HepG2 (cell line): ENCODE results near the gene PTHLH. TPM values are rescaled to one million over a fixed set of nuclear protein-coding genes. Genes with fewer than 3 reads are reported as not detected.

Experiments
- ATAC-seq: fragments of 200-7000 bp; cut with Tn5 transposase; 3 replicates; pipeline ENCODE4 v1.9.1; 2020; ENCODE audit warnings: mild to moderate bottlenecking, moderate library complexity
- BruUV-seq: library from RNA; stranded (reverse); fragments of 400-500 nt; replicated peaks from 2 replicates; lab custom pipeline; 2021; lab: Mats Ljungman, UMichigan
- CTCF ChIA-PET: fragments of 300-600 bp; formaldehyde crosslinking; extraction: SDS; loops from one replicate; lab custom pipeline; 2021; ENCODE audit warnings: low total read pairs, inconsistent platforms, low intra/inter-chr PET ratio; lab: Yijun Ruan, JAX
- POLR2A ChIA-PET: fragments of 350-600 bp; sonication (Branson Sonifier 250); formaldehyde crosslinking; loops from one replicate; lab custom pipeline; 2020; ENCODE audit warnings: antibody characterized with exemption, inconsistent platforms; lab: Yijun Ruan, JAX
- DNase-seq: peaks from one replicate; pipeline ENCODE4 v3.0.0-alpha.2; 2015; ENCODE audit warnings: low spot score
- FAIRE-seq: peaks from 3 replicates; lab custom pipeline; 2011; peaks lifted over from hg19 to GRCh38; lab: Jason Lieb, UNC
- H2AFZ ChIP-seq: one replicate; pipeline ENCODE4 v1.6.1; 2011; ENCODE audit warnings: low read length, inconsistent platforms
- H3K27ac ChIP-seq: fragments of 300-600 bp; 3 replicates; pipeline ENCODE4 v1.8.0; 2011; ENCODE audit warnings: mixed run types, mild to moderate bottlenecking, mixed read lengths, low read length, inconsistent platforms; ENCODE audit not compliant: insufficient read depth; ENCODE audit errors: extremely low read length
- H3K27me3 ChIP-seq, 2 experiments: fragments of 200-600 bp in 1 of 2; 2 replicates in 1 of 2; 3 replicates in 1 of 2; pipeline versions ENCODE4 v1.6.0 to v1.8.0; 2011; ENCODE audit warnings: low read length in 2 of 2, mild to moderate bottlenecking in 2 of 2, moderate library complexity in 2 of 2, inconsistent platforms in 1 of 2; ENCODE audit not compliant: insufficient read depth in 2 of 2, control insufficient read depth in 1 of 2
- H3K36me3 ChIP-seq, 2 experiments: fragments of 200-600 bp in 1 of 2; replicated peaks in 1 of 2; 2 replicates in 1 of 2; 3 replicates in 1 of 2; pipeline versions ENCODE4 v1.5.1 to v1.8.0; 2011; ENCODE audit warnings: low read length in 2 of 2, inconsistent platforms in 1 of 2; ENCODE audit not compliant: insufficient read depth in 2 of 2, control insufficient read depth in 1 of 2
- H3K4me1 ChIP-seq: 2 replicates; pipeline ENCODE4 v1.5.1; 2012; ENCODE audit warnings: low read length, inconsistent platforms; ENCODE audit not compliant: insufficient read depth
- H3K4me2 ChIP-seq: 2 replicates; pipeline ENCODE4 v1.6.0; 2011; ENCODE audit warnings: low read depth, low read length, inconsistent platforms
- H3K4me3 ChIP-seq, 3 experiments: fragments of 200-600 bp in 1 of 3; sonication (generic), shearing (Covaris generic) in 1 of 3; replicated peaks in 1 of 3; 2 replicates each; pipeline ENCODE4 v1.5.1; 2011 to 2016; ENCODE audit warnings: low read length in 3 of 3, inconsistent platforms in 2 of 3, low read depth in 2 of 3, mild to moderate bottlenecking in 2 of 3, control low read depth in 1 of 3, mixed read lengths in 1 of 3; ENCODE audit not compliant: insufficient read depth in 1 of 3
- H3K79me2 ChIP-seq: one replicate; pipeline ENCODE4 v1.6.1; 2011; ENCODE audit warnings: low read length, inconsistent platforms; ENCODE audit not compliant: insufficient read depth
- H3K9ac ChIP-seq: 2 replicates; pipeline ENCODE4 v1.6.0; 2011; ENCODE audit warnings: mild to moderate bottlenecking, low read depth, low read length, inconsistent platforms; ENCODE audit not compliant: insufficient read depth
- H3K9me3 ChIP-seq: 2 replicates; pipeline ENCODE4 v1.5.1; 2012; ENCODE audit warnings: mild to moderate bottlenecking, low read length
- H4K20me1 ChIP-seq: 2 replicates; pipeline ENCODE4 v1.6.0; 2011; ENCODE audit warnings: inconsistent platforms, mild to moderate bottlenecking, low read length, moderate library complexity; ENCODE audit not compliant: insufficient read depth
- CHD2 ChIP-seq: IDR thresholded peaks from 2 replicates; pipeline ENCODE4 v1.6.1; 2011; ENCODE audit warnings: low read depth, low read length, improper control_type of control experiment
- GATAD1 ChIP-seq: IDR thresholded peaks from 2 replicates; pipeline ENCODE4 v1.6.1; 2016; ENCODE audit warnings: missing genetic modification reagents, missing compliant biosample characterization
- GATAD2A ChIP-seq: IDR thresholded peaks from 2 replicates; pipeline ENCODE4 v1.6.1; 2016
- HMG20A ChIP-seq: IDR thresholded peaks from 2 replicates; pipeline ENCODE4 v1.6.1; 2016; ENCODE audit warnings: borderline replicate concordance
- KLF15 ChIP-seq: sonication (generic); formaldehyde crosslinking; IDR thresholded peaks from 2 replicates; pipeline ENCODE4 v1.8.1; 2023; ENCODE audit warnings: borderline replicate concordance, mild to moderate bottlenecking, inconsistent platforms, missing genetic modification reagents, mixed read lengths
- NR3C1 ChIP-seq: sonication (generic); formaldehyde crosslinking; IDR thresholded peaks from 2 replicates; pipeline ENCODE4 v1.4.0; 2020; ENCODE audit warnings: missing genetic modification reagents
- PRDM15 ChIP-seq: sonication (generic); formaldehyde crosslinking; IDR thresholded peaks from 2 replicates; pipeline ENCODE4 v1.4.0; 2020; ENCODE audit warnings: missing genetic modification reagents
- STAG1 ChIP-seq: sonication (generic); formaldehyde crosslinking; IDR thresholded peaks from 2 replicates; pipeline ENCODE4 v1.4.0; 2020; ENCODE audit warnings: missing genetic modification reagents
- ZNF263 ChIP-seq: sonication (generic); formaldehyde crosslinking; IDR thresholded peaks from 2 replicates; pipeline ENCODE4 v1.4.0; 2020; ENCODE audit warnings: missing genetic modification reagents
- ZNF296 ChIP-seq: sonication (generic); formaldehyde crosslinking; conservative IDR thresholded peaks from 2 replicates; pipeline ENCODE4 v1.5.0; 2020; ENCODE audit warnings: mild to moderate bottlenecking, missing genetic modification reagents
- ZNF382 ChIP-seq: sonication (generic); formaldehyde crosslinking; IDR thresholded peaks from 2 replicates; pipeline ENCODE4 v1.5.0; 2020; ENCODE audit warnings: missing genetic modification reagents, mild to moderate bottlenecking, borderline replicate concordance
- WGBS: methylation state at CpG from one replicate; pipeline ENCODE4 v1.1.6; 2017; ENCODE audit warnings: low lambda C conversion rate; 5-methylcytosine and 5-hydroxymethylcytosine counted together
- in situ Hi-C: cut with HindIII; loops from 2 replicates; pipeline ENCODE4 v1.10.0; 2017; ENCODE audit warnings: low pct_unique_long_range_greater_than_20kb; ENCODE audit not compliant: extremely low pct_ligation_motif_present
- intact Hi-C: fragments of 100-400 bp; cut with micrococcal nuclease; formaldehyde crosslinking; loops from one replicate; pipeline ENCODE4 v1.10.0; 2022; ENCODE audit not compliant: unreplicated experiment
- polyA plus RNA-seq, 8 experiments: library from polyadenylated mRNA; depleted of rRNA in 3 of 8; stranded (reverse) in 7 of 8; unstranded in 1 of 8; fragments of >200 nt; fragmentation: Illumina TruSeq in 4 of 8; extraction: Trizol in 4 of 8; gene quantifications; 2 replicates each; pipeline versions ENCODE4 v1.2.1 to v1.2.3, GENCODE V29; 2011 to 2016; ENCODE audit warnings: low read depth in 4 of 8, missing spikeins in 1 of 8, mixed read lengths in 1 of 8; ENCODE audit not compliant: insufficient read depth in 1 of 8
- total RNA-seq, 5 experiments: library from RNA; depleted of rRNA; stranded (reverse); fragments of >200 nt; fragmentation: Illumina TruSeq; extraction: Trizol; gene quantifications; 2 replicates each; pipeline ENCODE4 v1.2.3, GENCODE V29; 2016; ENCODE audit warnings: low read depth in 1 of 5

PTHLH gene
- total and polyA plus RNA-seq, 2 of the 13 experiments (the other 11 are each of a cell fraction or from before 2014, with no cell fraction given) = 0.22 TPM; not detected in 1

- Histone ChIP-seq H4K20me1 (no peaks in the 10 kb centered on the region), H3K4me1 (peaks cover 18% of the 10 kb centered on the region), H3K27ac (no peak overlapping the region), H3K36me3 (no peaks in the 10 kb centered on the region), H3K9me3 (no peaks in the 10 kb centered on the region), H3K79me2 (no peaks in the 10 kb centered on the region), H3K4me2 (no peak overlapping the region), H3K4me3 (no peak overlapping the region), H3K9ac (no peak overlapping the region), H3K27me3 (peaks cover 0 to 33% of the 10 kb centered on the region in 2 experiments; a peak in 4 of 5 replicates), H2AFZ (no peak overlapping the region)
- FAIRE-seq = no peak
- DNase-seq = no peak
- no peak for ATAC-seq
- BruUV-seq = no TSS peak
- no peak for TF ChIP-seq NR3C1 (CRISPR knock-in tag)
- no peak for TF ChIP-seq KLF15 (CRISPR knock-in tag)
- no peak for TF ChIP-seq STAG1 (CRISPR knock-in tag)
- TF ChIP-seq ZNF296 (CRISPR knock-in tag) = no peak
- TF ChIP-seq PRDM15 (CRISPR knock-in tag) = no peak
- TF ChIP-seq CHD2 = no peak
- no peak for TF ChIP-seq HMG20A (CRISPR knock-in tag)
- TF ChIP-seq ZNF263 (CRISPR knock-in tag) = no peak
- TF ChIP-seq GATAD2A = no peak
- TF ChIP-seq ZNF382 = no peak
- no peak for TF ChIP-seq GATAD1 (CRISPR knock-in tag)
- intact Hi-C loops (no loop called here), in situ Hi-C loops (no loop called here)
- POLR2A ChIA-PET = no interaction called here
- WGBS = 7% methylated on average over 2 of the region's 2 CpGs
- CTCF ChIA-PET = no interaction called here
These were observed 6.6 kb downstream of the PTHLH start for GRCh38 chr12:27965966-27966365.
